ENCODE data around the gene ING5.
A peak's percentile ranks its signal among the peaks of the same experiment; 100 is the strongest.
"Not testable (repeated sequence)": the region's sequence is repeated elsewhere in the genome, so short reads cannot be mapped to it uniquely, and the experiment has no call there.

The ING5 gene

GRCh38 chr2:241739651-241740050 lies 37.8 kb downstream of the ING5 start:
- DNase-seq = peak; percentile 42

GRCh38 chr2:241741016-241741415 lies 39.2 kb downstream of the ING5 start:
- no peak for DNase-seq

- DNase-seq = no peak
These were observed 40.6 kb downstream of the ING5 start for GRCh38 chr2:241742320-241742939.

GRCh38 chr2:241743008-241743407 lies 41.2 kb downstream of the ING5 start:
- not testable (repeated sequence) for DNase-seq

DNA sequence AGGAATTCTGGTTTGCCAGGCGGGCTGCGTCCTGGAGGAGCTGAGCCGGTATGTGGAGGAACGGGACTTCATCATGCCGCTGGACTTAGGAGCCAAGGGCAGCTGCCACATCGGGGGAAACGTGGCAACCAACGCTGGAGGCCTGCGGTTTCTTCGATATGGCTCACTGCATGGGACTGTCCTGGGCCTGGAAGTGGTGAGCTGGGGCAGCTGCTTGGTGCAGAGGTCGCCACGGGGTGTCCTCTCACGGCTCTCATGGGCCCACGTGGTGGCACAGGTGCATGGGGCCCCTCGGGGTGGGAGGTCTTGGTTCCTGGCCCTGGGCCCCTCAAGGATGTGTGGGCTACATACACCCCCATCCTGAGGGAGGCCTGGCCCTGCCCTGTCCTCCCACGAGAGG lies 41.8 kb downstream of the ING5 start:
- DNase-seq = no peak

GRCh38 chr2:241744028-241744754 lies 42.4 kb downstream of the ING5 start:
- DNase-seq = no peak

DNA sequence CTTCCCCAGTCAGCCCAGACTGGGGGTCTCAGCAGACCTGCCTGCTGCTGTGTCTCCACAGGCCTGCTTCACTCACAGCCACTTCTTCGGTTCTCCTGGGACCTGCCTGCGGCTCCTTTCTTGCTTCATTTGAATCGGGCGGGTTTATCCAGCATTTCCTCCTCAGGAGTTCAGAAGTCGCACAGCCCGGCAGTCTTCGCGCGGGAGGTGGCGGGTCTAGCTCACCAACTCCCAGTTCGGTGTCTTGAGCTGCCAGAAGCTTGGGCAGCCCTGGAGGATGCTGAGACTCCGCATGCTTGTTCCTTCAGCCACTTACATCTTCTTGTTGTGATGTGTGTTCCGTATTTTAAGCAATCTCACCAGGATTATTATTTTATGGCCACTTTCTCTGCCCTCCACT lies 43.4 kb downstream of the ING5 start:
- DNase-seq = no peak

DNA sequence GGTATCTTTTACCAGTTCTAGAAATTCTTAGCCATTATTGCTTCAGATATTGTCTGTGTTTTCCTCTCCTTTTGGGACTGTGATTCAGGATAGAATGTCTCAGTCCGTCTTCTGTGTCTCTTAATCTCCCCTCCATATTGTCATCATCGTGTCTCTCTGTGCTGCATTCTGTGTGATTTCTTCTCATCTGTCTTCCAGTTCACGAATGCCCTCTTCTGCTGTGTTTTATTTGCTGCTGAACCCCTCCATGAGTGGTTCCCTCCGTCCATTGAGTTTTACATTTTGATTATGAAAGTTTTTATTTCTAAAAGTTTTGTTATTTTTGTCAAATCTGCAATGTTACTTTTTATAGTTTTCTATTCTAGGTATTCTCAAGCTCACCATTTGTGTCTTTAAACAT lies 44.2 kb downstream of the ING5 start:
- no peak for DNase-seq

GRCh38 chr2:241748468-241749256 lies 46.8 kb downstream of the ING5 start:
- no peak for DNase-seq

GRCh38 chr2:241750076-241750840 lies 48.4 kb downstream of the ING5 start:
- DNase-seq = no peak

- DNase-seq = no peak
These were observed 49.3 kb downstream of the ING5 start for GRCh38 chr2:241751152-241751551.

DNA sequence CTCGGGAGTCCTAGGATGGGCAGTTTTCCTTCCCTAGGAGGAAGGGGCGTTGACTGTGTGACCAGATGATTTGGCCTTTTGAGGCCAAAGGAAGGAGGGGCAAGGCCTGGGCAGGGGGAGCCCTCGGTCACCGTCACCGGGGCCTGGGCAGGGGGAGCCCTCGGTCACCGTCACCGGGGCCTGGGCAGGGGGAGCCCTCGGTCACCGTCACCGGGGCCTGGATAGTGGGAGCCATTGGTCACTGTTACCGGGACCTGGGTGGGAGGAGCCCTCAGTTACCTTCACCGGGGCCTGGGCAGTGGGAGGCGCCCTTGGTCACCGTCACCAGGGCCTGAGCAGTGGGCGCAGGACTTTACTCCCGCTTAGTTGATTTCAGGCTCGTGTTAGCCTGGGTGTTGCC lies 49.9 kb downstream of the ING5 start:
- no peak for DNase-seq

DNA sequence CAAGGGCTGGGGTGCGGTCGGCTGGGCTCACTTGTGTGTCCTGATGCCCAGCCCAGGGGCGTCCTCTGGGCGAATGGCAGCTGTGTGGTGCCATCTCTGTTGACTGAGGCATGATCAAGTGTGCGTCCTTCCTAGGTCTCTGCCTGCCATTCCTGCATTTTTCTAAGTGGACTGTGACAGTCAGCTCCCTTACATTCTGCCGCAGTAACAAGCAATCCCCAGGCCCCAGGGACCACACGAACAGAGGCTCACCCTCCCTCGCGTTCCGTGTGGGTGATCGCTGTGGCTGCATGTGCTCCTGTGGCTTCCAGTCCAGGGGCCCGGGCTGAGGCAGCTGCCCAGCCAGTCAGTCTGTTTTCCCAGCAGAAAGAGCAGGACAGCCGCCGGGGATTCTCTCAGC lies 50.4 kb downstream of the ING5 start:
- no peak for DNase-seq

DNA sequence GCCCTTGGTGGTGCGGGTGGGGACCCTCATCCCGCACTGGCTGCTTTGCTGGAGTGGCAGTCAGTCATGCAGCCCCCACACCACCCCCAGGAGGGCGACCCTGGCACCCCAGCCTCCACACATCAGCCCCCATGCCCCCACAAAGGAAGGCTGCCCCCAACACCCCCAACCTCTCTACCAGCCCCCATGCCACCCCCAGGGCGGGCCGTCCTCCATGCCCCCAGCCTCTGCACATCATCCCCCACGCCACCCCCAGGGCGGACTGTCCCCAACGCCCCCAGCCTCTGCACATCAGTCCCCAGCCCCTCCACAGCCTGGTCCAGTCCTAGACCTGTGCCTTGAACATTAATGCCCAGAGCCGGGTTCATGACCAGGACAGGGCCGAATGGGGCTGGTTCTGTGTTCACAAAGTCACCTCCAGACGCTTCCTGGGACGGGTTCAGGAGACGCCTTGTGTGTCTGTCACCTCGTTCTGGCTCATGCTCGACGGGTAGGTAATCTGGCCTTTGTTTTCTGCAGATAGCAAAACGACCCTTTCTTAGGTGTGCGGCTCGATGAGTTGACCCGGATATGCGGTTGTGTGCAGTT lies 50.9 kb downstream of the ING5 start:
- no peak for DNase-seq

DNA sequence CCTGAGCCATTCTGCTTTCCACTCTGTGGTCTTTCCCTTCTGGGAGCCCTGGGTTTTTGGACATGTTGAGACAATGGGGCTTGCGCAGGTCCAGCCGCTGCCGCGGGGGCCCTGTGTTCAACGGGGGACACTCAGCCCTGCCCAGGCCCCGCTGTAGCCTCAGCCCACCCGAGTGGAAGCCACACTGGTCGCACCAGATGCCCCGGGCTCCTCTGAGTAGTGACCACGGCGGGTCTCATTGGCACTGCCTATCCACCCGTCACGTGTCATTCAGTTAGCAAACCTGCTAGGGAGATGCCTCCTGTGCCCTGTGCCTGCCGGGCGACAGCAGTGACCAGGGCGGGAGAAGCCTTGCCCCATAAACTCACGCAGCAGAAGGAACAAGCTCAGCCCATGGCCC lies 51.7 kb downstream of the ING5 start:
- DNase-seq = no peak

GRCh38 chr2:241754042-241754441 lies 52.2 kb downstream of the ING5 start:
- no peak for DNase-seq

- no peak for DNase-seq
These were observed 53.3 kb downstream of the ING5 start for GRCh38 chr2:241755166-241755565.

DNA sequence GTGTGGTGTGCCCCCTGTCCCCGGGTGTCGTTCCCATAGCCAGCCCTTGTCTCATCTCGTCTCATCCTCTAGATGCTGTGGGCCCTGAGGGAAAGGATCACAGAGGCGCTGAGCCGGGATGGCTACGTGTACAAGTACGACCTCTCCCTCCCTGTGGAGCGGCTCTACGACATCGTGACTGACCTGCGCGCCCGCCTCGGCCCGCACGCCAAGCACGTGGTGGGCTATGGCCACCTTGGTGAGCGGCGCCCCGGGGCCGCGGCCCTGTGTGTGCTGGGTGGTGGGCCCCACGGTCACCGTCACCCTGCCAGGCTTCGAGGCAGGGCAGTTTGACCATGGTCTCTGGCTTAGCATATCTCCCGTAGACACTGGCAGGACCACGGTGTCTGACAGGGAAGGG lies 53.9 kb downstream of the ING5 start:
- no peak for DNase-seq

GRCh38 chr2:241759067-241759807 lies 57.4 kb downstream of the ING5 start:
- no peak for DNase-seq

GRCh38 chr2:241759893-241760292 lies 58.1 kb downstream of the ING5 start:
- not testable (repeated sequence) for DNase-seq

- DNase-seq = no peak
These were observed 58.5 kb downstream of the ING5 start for GRCh38 chr2:241760301-241760771.
